Stomach smooth muscle (tissue), 2 donors: Measurements from ENCODE around the gene MAML3.

Source experiments
- H3K27ac ChIP-seq: one replicate; pipeline ENCODE4 v1.7.0; 2013; ENCODE audit warnings: mild to moderate bottlenecking, low read length, inconsistent platforms
- H3K27me3 ChIP-seq, 2 donors: one replicate each; pipeline ENCODE4 v1.7.0; 2013; ENCODE audit warnings: low read length in 2 of 2; ENCODE audit not compliant: insufficient read depth in 2 of 2, control insufficient read depth in 1 of 2
- H3K36me3 ChIP-seq, 2 donors: one replicate each; pipeline ENCODE4 v1.7.0; 2013; ENCODE audit warnings: low read length in 2 of 2; ENCODE audit not compliant: control insufficient read depth in 2 of 2, insufficient read depth in 2 of 2
- H3K4me1 ChIP-seq: one replicate; pipeline ENCODE4 v1.7.0; 2013; ENCODE audit warnings: low read length; ENCODE audit not compliant: control insufficient read depth, insufficient read depth
- H3K4me3 ChIP-seq, 2 donors: one replicate each; pipeline ENCODE4 v1.7.0; 2013; ENCODE audit warnings: low read length in 2 of 2
- H3K9ac ChIP-seq, 2 donors: one replicate each; pipeline ENCODE4 v1.7.0; 2013; ENCODE audit warnings: low read length in 2 of 2, mild to moderate bottlenecking in 1 of 2
- H3K9me3 ChIP-seq, 2 donors: one replicate each; pipeline ENCODE4 v1.7.0; 2013; ENCODE audit warnings: low read length in 2 of 2; ENCODE audit not compliant: control insufficient read depth in 2 of 2
- donor health status: healthy.
- donor health status: Pancreatic carcinoma.

The MAML3 gene

DNA sequence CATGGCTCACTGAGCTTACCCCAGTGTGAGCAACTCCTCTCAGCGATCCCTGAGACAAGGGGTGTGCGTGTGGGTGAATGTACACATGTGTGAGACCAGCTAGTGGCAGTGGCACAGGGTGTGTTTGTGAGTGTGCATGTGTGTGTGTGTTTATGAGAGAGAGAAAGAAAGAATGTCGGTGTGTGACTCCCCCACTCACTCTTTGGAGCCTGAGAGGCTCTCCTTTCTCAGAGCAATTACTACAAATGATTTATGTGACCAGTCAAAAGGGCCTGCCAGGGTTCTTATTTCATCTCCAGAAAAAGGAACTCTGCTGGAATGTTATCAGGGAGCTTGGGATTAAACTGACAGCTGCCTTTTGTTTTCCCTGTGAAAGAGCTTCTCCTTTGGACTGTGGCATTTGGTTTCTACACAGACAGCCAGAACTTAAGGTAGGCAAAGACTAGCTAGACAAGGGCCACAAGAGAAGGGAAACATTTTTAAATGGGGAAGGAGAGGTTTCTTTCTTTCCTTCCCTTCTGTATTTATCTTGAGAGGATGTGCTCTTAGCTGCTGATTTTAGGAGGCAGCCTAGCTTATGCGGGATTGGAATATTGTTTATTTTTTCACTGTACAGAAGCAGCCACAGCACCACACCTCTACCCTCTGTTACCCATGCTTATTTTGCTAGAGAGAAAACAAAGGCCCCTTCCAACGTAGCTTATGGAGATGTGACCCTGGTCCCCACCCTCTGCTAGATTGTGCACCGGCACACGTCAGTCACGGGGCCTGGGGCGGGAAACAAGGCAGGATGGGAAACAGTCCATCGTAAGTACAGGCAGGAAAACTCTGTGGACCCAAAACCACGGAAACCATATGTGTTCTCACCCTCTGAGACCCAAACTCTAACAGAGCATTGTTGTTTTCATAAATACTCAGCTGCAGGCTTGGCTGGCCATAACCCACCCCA is 344.9 kb downstream of the MAML3 start:
- H3K4me3 ChIP-seq = no peak overlapping the region
- H3K36me3 ChIP-seq = no peaks in the 10 kb centered on the region
- no peak overlapping the region for H3K9ac ChIP-seq
- H3K4me1 ChIP-seq = peaks cover 11% of the 10 kb centered on the region
- H3K27me3 ChIP-seq = no peaks in the 10 kb centered on the region
- H3K27ac ChIP-seq = no peak overlapping the region
- H3K9me3 ChIP-seq = peaks cover 3 to 7% of the 10 kb centered on the region in 2 donors

DNA sequence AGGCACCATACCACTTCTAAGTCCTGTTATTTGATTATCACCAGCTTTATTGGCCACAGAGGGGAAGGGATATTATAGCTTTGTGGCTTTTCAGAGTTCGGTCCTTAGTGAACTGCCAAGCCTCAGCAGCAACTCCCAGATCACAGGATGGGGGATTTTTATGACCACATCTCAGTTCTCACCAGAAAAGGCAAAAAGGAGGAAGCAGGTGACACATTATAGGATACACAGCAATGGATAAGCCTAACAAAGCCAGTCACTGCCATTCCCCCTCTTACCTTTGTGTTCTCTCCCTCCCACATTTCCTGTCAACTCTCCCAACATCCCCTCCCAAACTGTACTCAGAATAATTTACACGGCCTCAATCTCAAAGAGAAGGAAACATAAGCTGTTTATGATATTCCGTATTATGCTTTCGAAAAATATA is 345.6 kb downstream of the MAML3 start:
- H3K36me3 ChIP-seq = no peaks in the 10 kb centered on the region
- peaks cover 3 to 7% of the 10 kb centered on the region in 2 donors for H3K9me3 ChIP-seq
- H3K4me3 ChIP-seq = no peak overlapping the region
- H3K27me3 ChIP-seq = no peaks in the 10 kb centered on the region
- H3K4me1 ChIP-seq = peaks cover 11% of the 10 kb centered on the region
- no peak overlapping the region for H3K27ac ChIP-seq
- H3K9ac ChIP-seq = no peak overlapping the region

DNA sequence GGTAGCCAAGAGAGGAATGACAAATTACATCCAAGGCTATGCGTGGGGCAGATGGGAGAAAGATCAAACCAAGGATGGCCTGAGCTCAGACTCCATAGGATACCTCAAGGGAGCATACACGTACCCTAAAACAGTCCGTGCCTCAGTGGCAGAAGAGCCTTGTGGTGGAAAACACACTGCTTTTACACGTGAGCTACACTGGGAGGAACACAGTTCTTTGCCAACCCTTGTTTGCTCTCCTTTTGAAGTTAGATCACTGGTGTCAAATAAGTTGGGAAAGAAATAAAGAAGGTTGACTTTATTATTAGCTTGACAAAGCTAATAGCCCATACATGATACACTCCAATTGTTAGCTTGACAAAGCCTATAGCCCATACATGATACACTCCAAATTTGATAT is 346.5 kb downstream of the MAML3 start:
- Histone ChIP-seq H3K27me3 (no peaks in the 10 kb centered on the region), H3K4me1 (peaks cover 11% of the 10 kb centered on the region), H3K36me3 (no peaks in the 10 kb centered on the region), H3K4me3 (no peak overlapping the region), H3K9me3 (peaks cover 3 to 7% of the 10 kb centered on the region in 2 donors), H3K9ac (no peak overlapping the region), H3K27ac (no peak overlapping the region)

DNA sequence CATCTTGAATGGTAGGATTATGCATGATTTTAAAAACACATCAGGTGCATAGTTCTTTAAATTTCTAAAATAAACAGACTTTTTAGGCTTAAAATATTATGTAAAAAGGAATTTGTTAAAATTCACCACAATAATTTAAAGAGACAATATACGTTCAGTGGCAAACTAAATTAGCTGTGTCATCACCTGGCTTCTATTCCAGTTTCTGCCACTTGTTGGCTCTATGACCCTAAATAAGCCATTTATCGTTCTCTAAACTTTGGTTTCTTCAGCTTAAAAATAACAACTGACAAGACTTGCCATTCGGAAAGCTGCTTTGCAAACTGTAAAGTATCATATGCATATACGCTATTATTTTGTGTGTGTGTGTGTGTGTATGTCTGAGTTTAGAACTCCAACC is 347.1 kb downstream of the MAML3 start:
- Histone ChIP-seq H3K27ac (no peak overlapping the region), H3K9me3 (peaks cover 3 to 7% of the 10 kb centered on the region in 2 donors), H3K4me1 (peaks cover 11% of the 10 kb centered on the region), H3K9ac (no peak overlapping the region), H3K27me3 (no peaks in the 10 kb centered on the region), H3K4me3 (no peak overlapping the region), H3K36me3 (no peaks in the 10 kb centered on the region)

GRCh38 chr4:139802931-139803330 is 351.1 kb downstream of the MAML3 start:
- Histone ChIP-seq H3K9me3 (no peaks in the 10 kb centered on the region), H3K4me1 (peaks cover 3% of the 10 kb centered on the region), H3K27me3 (no peaks in the 10 kb centered on the region), H3K9ac (no peak overlapping the region), H3K36me3 (no peaks in the 10 kb centered on the region), H3K4me3 (no peak overlapping the region), H3K27ac (no peak overlapping the region)

DNA sequence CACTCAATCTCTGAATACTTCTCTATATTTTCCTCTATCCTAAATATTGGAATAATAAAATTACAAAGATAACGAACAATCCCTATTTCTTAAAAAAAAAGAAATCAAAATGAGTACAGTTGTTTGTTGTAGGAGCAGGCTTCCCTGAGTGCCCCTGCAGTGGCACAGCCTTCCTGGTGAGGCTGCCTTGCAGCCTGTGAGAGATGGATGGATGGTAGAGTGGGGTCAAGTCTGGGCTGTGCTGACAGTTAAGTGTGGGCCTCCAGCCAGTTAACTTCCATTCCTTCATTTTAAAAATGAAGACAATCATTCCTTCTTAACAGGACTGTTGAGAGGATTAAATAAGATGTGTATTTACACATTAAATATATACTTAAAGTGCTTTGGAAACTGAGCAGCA is 351.5 kb downstream of the MAML3 start:
- Histone ChIP-seq H3K36me3 (no peaks in the 10 kb centered on the region), H3K4me3 (no peak overlapping the region), H3K9me3 (no peaks in the 10 kb centered on the region), H3K9ac (no peak overlapping the region), H3K4me1 (peaks cover 3% of the 10 kb centered on the region), H3K27me3 (no peaks in the 10 kb centered on the region), H3K27ac (no peak overlapping the region)

- Histone ChIP-seq H3K27me3 (no peaks in the 10 kb centered on the region), H3K27ac (no peak overlapping the region), H3K9me3 (no peaks in the 10 kb centered on the region), H3K36me3 (no peaks in the 10 kb centered on the region), H3K9ac (no peak overlapping the region), H3K4me3 (no peak overlapping the region), H3K4me1 (peaks cover 3% of the 10 kb centered on the region)
Measured at GRCh38 chr4:139801895-139802294, 352.1 kb downstream of the MAML3 start.

DNA sequence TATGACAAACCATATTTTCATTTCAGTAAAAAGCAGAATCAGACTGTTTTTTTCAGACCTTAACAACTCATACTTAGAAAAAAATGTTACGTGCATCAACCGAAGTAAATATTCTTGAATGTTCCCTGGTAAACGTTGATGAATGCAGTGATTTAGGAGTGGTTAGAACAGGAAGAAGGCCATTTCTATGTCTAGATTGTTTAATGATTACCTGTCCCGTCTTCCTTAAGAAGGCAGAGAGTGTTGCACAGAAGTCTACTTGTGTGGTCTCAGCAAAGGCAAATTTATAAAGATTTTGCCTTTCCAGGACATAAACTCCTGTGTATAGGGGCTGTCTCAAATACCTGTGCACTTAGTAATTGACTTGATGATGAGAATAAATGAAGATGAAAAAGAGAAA is 353.9 kb downstream of the MAML3 start:
- Histone ChIP-seq H3K36me3 (no peaks in the 10 kb centered on the region), H3K27ac (no peak overlapping the region), H3K27me3 (no peaks in the 10 kb centered on the region), H3K9me3 (no peaks in the 10 kb centered on the region), H3K9ac (no peak overlapping the region), H3K4me1 (peaks cover 3% of the 10 kb centered on the region), H3K4me3 (no peak overlapping the region)

DNA sequence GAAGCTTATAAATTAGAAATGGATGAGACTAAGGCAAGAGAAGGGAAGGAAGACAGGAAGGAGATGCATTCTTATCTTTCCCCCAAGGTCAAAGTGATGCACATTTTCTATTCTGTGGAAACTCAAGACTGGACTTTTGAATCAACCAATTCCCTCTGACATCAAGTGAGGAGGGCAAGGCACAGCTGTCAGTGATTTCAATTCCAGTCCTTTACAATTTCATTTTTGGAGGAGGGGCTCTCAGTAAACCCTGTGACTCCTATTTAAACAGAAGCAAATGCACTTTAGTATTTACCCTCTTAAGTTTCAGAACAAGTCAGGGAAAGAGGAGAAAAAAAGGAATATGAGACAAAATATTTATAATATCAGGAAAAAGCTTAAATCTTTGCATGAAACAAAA is 354.4 kb downstream of the MAML3 start:
- peaks cover 3% of the 10 kb centered on the region for H3K4me1 ChIP-seq
- no peaks in the 10 kb centered on the region for H3K36me3 ChIP-seq
- H3K27ac ChIP-seq = no peak overlapping the region
- H3K4me3 ChIP-seq = no peak overlapping the region
- H3K9me3 ChIP-seq = no peaks in the 10 kb centered on the region
- H3K27me3 ChIP-seq = no peaks in the 10 kb centered on the region
- no peak overlapping the region for H3K9ac ChIP-seq

DNA sequence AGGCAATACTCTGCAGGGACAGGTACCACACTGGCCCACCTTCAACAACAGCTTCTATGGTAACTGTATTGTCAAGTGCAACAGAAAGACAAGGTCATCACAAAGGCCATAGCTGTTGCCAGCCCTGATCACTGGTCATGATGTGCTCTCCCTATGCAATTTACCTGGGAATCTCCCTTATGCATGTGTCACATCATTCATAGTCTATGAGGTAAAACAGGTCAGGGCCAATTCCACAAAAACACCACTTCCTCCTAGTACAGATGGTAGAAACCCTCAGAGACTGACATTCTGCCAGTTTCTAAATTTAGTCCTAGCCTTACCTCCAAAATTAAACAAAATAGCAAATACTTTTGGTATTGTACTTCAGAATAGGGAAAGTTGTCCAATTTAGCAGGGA is 355.5 kb downstream of the MAML3 start:
- H3K27me3 ChIP-seq = no peaks in the 10 kb centered on the region
- H3K9ac ChIP-seq = no peak overlapping the region
- no peaks in the 10 kb centered on the region for H3K36me3 ChIP-seq
- H3K9me3 ChIP-seq = no peaks in the 10 kb centered on the region
- no peak overlapping the region for H3K4me3 ChIP-seq
- H3K27ac ChIP-seq = no peak overlapping the region
- peaks cover 3% of the 10 kb centered on the region for H3K4me1 ChIP-seq

DNA sequence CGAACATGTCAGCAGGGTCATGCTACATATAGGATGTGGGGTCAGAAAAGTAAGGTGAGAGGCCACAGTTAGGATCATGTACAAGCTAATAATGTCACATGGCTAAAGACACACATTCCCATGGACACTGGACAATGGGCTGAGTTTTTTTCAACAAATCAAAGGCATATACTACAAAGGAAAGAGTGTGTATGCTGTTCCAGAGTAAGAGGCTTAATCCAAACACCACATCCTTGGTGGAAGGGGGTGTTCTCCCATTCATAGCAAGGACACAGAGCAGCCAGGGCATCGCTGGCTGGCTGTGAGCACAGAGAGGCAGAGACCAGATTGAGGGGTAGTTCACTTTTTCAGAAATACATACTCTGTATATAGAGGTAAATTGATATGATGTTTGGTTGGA is 356.7 kb downstream of the MAML3 start:
- H3K4me3 ChIP-seq = no peak overlapping the region
- H3K27me3 ChIP-seq = no peaks in the 10 kb centered on the region
- H3K27ac ChIP-seq = no peak overlapping the region
- peaks cover 3% of the 10 kb centered on the region for H3K4me1 ChIP-seq
- no peaks in the 10 kb centered on the region for H3K9me3 ChIP-seq
- H3K9ac ChIP-seq = no peak overlapping the region
- no peaks in the 10 kb centered on the region for H3K36me3 ChIP-seq
